Fibroblast of villous mesenchyme (primary cell): Measurements from ENCODE around the gene RBX1. TPM values are rescaled to one million over a fixed set of nuclear protein-coding genes. Genes with fewer than 3 reads are reported as not detected.

Source experiments
- DNase-seq: peaks from one replicate; pipeline ENCODE4 v3.0.0-alpha.2; 2010; ENCODE audit warnings: low read depth
- H3K4me3 ChIP-seq: 2 replicates; pipeline ENCODE4 v1.5.1; 2011; ENCODE audit warnings: low read depth, mild to moderate bottlenecking, low read length
- total RNA-seq: library from RNA; depleted of rRNA; stranded (reverse); fragments of >200 nt; gene quantifications from 2 replicates; pipeline ENCODE4 v1.2.3, GENCODE V29; 2012
- TF ChIP-seq, protein P1 (sequence below): IDR thresholded peaks from 2 replicates; pipeline ENCODE4 v1.5.1; 2012; ENCODE audit warnings: low read depth, mild to moderate bottlenecking, low read length; ENCODE audit not compliant: insufficient read depth

Gene RBX1
- total RNA-seq, 1 donor: 54.4 TPM

DNA sequence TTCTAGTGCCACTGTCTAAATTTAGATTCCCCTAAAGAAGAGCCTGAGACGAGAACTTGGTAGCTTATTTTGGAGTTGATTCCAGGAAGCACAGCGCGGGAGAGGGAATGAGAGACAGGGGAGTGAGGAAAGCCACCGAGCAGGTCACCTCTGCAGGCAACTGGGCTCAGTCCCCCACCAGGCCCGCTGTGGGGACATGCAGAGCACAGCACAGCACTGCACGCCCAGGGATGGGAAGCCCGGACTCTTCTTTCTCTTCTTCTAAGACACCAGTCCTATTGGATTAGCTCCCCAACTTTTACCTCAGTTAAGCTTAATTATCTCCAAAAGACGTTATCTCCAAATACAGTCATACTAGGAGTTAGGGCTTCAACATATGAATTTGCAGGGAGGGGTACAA, 28.7 kb downstream of the RBX1 start:
- no peak overlapping the region for H3K4me3 ChIP-seq
- DNase-seq: no peak
- TF ChIP-seq, protein P1, sequence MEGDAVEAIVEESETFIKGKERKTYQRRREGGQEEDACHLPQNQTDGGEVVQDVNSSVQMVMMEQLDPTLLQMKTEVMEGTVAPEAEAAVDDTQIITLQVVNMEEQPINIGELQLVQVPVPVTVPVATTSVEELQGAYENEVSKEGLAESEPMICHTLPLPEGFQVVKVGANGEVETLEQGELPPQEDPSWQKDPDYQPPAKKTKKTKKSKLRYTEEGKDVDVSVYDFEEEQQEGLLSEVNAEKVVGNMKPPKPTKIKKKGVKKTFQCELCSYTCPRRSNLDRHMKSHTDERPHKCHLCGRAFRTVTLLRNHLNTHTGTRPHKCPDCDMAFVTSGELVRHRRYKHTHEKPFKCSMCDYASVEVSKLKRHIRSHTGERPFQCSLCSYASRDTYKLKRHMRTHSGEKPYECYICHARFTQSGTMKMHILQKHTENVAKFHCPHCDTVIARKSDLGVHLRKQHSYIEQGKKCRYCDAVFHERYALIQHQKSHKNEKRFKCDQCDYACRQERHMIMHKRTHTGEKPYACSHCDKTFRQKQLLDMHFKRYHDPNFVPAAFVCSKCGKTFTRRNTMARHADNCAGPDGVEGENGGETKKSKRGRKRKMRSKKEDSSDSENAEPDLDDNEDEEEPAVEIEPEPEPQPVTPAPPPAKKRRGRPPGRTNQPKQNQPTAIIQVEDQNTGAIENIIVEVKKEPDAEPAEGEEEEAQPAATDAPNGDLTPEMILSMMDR: no peak

DNA sequence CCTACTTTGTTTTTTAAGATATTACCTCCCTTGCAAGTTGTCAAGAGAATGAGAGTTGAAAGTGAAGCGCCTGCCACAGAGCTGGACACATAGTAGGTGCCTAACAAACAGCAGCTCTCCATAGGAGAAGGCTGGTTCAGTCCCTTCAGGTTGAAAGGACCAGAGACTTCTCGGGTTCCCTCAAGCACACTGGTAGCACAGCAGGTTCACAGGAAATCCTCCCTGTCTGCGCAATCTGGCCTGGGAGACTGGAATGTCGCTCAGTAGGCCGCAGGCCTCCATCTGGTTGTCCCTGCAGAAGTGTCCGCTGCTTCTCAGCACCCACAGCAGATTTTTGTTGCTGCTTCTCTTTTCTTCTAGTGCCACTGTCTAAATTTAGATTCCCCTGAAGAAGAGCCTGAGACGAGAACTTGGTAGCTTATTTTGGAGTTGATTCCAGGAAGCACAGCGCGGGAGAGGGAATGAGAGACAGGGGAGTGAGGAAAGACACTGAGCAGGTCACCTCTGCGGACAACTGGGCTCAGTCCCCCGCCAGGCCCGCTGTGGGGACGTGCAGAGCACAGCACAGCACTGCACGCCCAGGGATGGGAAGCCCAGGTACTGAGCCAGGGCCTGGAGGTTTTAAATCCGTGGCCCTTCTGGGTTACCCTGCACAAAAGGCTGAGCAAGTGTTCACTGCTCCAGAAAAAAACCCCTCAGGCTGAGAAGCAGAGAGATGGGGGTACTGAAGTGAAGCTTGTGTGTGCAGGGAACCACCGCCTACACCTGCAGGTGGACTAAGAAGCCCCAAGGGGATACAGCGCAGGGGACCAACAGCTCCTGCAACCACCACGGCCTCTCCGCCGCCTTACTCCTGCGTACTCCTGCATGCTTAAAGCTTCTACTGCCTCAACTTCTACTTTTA, 31.6 kb downstream of the RBX1 start:
- TF ChIP-seq, protein P1: no peak
- no peak for DNase-seq
- H3K4me3 ChIP-seq: no peak overlapping the region

DNA sequence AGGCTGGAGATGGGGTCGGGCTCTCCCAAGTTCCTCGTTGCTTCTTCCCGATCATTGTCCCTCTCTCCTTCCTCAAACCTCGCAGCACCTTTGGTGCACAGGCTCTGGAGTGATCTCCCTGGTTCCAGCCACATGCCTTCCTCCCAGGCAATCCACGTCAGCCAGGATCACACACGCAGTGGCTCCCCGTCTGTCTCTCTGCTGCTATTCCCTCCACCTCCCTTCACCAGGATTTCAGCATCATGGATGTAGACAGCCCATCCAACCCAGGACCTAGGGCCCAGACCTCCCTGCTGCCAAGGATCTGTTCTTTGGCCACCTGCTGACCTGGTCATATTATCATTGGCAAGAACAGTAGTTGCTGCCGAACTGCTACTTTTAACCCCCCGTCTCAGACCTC, 40.1 kb downstream of the RBX1 start:
- no peak for DNase-seq
- no peak overlapping the region for H3K4me3 ChIP-seq
- TF ChIP-seq, protein P1: no peak

DNA sequence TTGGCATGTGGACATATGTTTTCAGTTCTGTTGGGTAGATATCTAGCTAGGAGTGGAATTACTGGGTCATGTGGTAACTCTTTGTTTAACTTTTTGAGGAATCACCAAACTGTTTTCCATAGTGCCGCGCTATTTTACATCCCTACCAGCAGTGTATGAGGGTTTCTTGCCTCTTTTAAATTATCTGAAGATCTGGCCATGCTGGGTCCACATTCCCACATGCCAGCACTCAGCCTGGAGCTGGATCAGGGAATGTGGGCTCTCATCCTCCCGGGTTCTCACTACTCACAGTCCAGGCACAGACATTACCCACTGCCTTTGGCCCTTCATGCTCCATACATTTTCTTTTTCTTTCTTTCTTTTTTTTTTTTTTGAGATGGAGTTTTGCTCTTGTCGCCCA, 44.6 kb downstream of the RBX1 start:
- no peak for DNase-seq
- H3K4me3 ChIP-seq: no peak overlapping the region
- TF ChIP-seq, protein P1: no peak

DNA sequence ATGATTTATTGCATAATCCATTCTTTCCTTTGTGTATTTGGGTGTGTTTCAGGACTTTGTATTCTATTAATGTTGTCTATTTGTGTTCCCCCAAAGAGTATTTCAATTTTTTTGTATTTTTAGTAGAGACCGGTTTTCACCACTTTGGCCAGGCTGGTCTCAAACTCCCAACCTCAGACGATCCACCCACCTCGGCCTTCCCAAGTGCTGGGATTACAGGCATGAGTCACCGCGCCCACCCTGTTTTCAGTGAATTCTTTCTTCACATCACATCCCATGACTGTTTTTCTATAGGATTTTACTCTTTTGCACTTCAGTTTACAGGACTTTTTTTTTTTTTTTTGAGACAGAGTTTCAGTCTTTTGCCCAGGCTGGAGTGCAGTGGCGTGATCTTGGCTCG, 46.3 kb downstream of the RBX1 start:
- no peak overlapping the region for H3K4me3 ChIP-seq
- no peak for DNase-seq
- TF ChIP-seq, protein P1: no peak

DNA sequence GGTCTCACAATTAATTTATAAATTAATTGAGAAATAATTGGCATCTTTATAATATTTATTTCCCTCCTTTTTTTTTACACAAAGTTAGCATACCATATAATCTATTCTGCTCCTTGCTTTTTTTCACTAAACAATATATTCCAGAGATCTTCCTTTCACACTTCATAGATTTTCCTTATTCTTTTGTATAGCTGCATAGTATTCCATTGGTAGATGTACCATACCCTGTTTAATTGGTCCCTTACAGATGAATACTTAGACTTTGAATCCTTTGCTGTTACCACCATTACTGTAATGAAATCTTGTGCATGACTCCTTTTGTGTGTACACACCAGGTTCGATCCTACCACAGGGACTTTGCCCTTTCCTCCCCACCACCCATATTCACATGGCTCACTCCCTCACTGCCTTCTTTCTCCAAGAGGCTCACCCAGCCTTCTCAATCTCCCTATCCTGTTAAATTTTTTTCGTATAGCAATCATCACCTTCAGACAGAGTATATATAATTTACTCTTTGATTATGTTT, 48.9 kb downstream of the RBX1 start:
- H3K4me3 ChIP-seq: no peak overlapping the region
- TF ChIP-seq, protein P1: no peak
- DNase-seq: no peak
